ENCODE results near the gene KCNIP1.

The KCNIP1 gene

GRCh38 chr5:170590566-170590965, 86.7 kb downstream of the KCNIP1 start:
- no peak for DNase-seq (ENCODE audit: low read depth)
- TF ChIP-seq CTCF (conservative IDR thresholded peaks at IDR 0.05; ENCODE audit: low read length) = no peak
- H3K4me3 ChIP-seq (ENCODE audit: low read length) = no peak overlapping the region

- DNase-seq (ENCODE audit: low read depth) = no peak
- H3K4me3 ChIP-seq (ENCODE audit: low read length) = no peak overlapping the region
- TF ChIP-seq CTCF (conservative IDR thresholded peaks at IDR 0.05; ENCODE audit: low read length) = no peak
These were observed 87.2 kb downstream of the KCNIP1 start for GRCh38 chr5:170591054-170591453.

DNA sequence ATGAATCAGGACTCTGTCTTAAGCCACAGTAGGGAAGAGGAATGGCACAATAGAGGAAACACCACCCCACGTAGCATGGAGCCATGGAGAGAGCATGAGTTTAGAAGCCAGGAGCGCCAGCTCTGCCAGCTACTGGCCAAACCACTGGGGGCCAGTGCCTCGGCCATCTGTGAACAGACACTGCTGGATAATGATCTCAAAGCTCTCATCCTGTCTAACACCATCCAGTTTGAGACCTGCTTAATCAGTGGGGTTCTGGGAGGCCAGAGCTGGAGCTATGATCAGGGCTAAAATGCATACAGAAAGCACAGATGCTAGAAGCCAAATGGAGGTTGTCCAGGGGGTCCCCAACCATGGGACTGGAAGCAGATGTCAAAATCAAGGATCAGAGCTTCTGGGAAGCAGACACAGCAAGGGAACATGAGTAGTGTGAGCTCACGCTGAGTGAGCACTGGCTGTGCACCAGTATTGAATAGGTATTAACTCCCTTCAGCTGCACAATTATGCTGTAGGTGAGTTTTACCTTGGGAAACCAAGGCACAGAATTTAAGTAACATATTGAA, 92.7 kb downstream of the KCNIP1 start:
- TF ChIP-seq CTCF (conservative IDR thresholded peaks at IDR 0.05; ENCODE audit: low read length) = no peak
- DNase-seq (ENCODE audit: low read depth) = no peak
- no peak overlapping the region for H3K4me3 ChIP-seq (ENCODE audit: low read length)

DNA sequence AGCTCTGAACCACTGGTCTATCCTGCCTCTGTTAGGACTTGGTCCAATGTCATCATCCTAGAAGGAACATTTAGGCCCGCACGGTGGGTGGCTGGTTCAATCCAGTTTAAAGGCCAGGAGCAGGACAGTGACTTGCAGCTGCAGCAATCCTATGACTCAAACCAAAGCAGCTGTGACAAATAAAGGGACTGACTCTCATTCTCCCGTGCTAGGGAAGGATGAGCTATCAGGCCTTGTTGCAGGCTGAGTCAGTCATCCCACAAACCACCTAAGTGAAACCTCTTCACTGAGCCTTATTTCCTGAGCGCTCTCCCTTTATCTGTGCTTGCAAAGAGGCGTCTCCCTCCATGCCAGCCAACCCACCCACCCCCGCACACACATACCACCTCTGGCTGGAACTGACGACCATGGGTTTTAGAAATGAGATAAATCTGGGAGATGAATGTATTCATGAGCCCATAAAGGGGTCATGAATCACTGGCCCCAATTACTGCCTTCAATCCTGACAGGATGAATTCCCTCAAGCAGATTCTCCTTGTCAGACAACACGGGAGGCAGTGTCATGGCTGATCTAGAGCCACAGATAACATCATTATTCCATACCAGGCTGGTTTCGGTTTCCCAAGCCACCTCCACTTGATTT, 93.4 kb downstream of the KCNIP1 start:
- no peak for TF ChIP-seq CTCF (conservative IDR thresholded peaks at IDR 0.05; ENCODE audit: low read length)
- peak overlapping the region; percentile 39 for H3K4me3 ChIP-seq (ENCODE audit: low read length)
- peak; percentile 82 for DNase-seq (ENCODE audit: low read depth)

- peak; percentile 25 for DNase-seq (ENCODE audit: low read depth)
These were observed 94.1 kb downstream of the KCNIP1 start for GRCh38 chr5:170597872-170598271.

DNA sequence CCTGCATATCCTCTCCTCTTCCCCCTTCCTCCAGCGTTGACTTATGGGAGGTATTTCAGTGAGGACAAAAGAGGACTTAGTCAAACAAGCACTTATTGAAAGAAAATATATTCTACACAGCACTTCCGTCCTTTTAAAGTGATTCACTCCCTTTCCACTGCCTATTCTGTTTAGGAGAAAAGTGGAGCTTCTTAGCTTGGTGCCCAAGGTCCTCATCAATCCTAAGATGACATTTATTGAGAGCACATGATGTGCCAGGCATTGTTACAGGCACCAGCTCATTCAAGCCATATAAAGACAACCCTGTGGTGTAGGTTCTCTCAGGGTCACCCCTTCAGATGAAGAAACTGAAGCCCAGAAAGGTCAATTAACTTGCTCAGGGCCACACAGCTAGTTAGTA, 95.9 kb downstream of the KCNIP1 start:
- no peak overlapping the region for H3K4me3 ChIP-seq (ENCODE audit: low read length)
- no peak for TF ChIP-seq CTCF (conservative IDR thresholded peaks at IDR 0.05; ENCODE audit: low read length)
- DNase-seq (ENCODE audit: low read depth) = no peak

More at GRCh38 chr5:170597872-170598271, 94.1 kb downstream of the KCNIP1 start:
- no peak for TF ChIP-seq CTCF (conservative IDR thresholded peaks at IDR 0.05; ENCODE audit: low read length)
- peak overlapping the region; percentile 39; the same call in 1 of the 2 replicates for H3K4me3 ChIP-seq (ENCODE audit: low read length)

DNA sequence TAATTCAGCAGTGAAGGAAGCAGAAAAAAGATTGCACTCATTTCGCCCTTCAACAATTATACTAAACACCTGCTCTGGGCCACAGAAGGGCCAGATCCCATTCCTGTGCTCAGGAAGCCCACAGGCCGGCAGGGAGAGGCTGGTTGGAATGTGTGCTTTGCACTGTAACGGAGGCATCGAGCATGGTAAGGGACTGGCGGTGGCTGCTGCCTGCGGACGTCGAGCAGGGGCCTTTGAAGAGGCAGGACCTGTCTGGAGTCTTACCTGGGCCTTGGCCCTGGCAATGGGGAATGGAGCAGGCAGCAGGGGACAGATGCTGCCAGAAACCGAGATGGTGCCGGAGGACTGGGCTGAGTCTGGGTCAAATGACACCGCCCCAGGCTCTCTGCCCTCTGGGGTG, 97.8 kb downstream of the KCNIP1 start:
- TF ChIP-seq CTCF (conservative IDR thresholded peaks at IDR 0.05; ENCODE audit: low read length) = no peak
- no peak overlapping the region for H3K4me3 ChIP-seq (ENCODE audit: low read length)
- no peak for DNase-seq (ENCODE audit: low read depth)
